EL (cell line): ENCODE measurements around the gene TEX19.
A peak's percentile ranks its signal among the peaks of the same experiment; 100 is the strongest.

Source experiments
- DNase-seq: peaks from one replicate; pipeline ENCODE4 v3.0.0-alpha.2; 2016

TEX19 gene, protein sequence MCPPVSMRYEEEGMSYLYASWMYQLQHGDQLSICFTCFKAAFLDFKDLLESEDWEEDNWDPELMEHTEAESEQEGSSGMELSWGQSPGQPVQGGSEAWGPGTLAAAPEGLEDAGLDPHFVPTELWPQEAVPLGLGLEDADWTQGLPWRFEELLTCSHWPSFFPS

DNA sequence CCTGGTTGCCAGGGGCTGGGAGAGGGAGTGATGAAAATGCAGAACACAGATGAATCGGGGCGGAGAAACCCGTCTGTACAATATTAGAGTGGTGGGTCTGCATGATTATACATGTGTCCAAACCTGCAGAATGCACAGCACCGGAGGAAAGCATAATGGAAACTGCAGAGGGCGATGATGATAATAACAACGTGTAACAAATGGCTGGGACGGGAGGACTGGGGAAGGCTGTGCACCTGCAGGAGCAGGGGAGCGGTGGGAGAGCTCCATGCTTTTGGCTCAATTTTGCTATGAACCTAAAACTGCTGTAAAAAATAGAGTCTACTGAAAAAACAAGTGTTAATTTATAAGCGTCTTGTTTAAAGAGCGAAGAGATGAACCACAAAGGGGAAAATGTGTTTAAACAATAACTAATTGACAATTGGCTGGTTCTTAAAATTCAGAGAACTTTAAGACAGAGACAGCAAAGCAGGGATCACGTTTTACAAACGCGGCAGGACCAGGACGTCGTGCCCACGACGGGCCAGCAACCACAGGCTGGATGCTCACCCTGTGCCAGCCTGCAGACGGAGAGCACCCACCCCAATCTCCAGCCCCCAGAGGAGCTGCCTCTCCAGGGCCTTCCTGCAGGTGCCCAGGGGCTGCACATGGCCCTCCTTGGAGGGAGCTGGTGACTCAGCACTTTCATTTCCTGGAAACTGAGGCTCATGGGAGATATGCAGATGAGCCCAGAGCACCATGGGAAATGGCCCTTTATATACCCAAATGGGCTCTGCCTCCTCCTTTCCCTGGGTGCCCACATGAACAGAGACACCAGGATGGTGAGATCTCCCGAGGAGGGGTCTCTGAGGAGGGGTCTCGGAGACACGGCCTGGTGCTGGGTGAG is at the start of gene TEX19:
Gene TEX19, plus strand, starts transcription at position 783 of the 886 bp plus-strand sequence. CDS start 2,904 bp downstream, outside the sequence.
- DNase-seq: peak; percentile 32

DNA sequence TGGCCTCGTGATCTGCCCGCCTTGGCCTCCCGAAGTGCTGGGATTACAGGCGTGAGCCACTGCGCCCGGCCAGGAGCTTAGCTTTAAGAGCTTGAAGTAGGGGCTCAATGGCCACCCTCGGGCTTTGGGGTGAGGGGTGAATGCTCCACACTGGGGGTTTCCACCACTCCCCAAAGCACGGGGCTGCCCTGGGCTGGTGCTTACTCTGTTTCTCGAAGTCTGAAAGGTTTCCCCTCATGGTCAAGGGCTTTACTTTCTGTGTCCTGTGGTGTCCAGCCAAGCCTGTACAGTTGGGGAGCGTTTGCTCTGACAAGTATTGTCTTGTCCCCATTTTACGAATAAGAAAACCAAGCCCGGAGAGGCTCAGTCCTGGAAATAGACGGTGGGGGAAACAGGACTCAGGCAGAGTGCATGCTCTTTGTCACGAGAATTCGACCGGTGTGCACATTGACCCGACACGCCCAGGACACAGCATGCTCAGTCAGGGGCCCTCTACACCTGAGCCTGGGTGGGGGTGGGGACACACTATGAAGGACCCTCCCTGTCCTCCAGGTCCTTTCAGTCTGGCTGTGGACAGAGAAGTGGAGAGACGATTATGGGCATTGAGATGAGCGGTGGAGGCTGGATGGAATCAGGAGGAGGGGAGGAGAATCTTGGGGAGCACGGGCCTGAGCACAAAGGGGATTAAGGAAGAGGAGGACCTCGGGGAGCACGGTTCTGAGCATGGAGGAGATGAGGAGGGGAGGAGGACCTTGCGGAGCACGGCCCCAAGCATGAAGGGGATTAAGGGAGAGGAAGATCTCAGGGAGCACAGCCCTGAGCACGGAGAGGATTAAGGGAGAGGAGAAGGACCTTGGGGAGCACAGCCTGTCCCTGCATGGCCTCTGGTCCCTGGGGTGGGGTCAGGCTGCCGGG is 49.1 kb upstream of the TEX19 start:
- DNase-seq: no peak

DNA sequence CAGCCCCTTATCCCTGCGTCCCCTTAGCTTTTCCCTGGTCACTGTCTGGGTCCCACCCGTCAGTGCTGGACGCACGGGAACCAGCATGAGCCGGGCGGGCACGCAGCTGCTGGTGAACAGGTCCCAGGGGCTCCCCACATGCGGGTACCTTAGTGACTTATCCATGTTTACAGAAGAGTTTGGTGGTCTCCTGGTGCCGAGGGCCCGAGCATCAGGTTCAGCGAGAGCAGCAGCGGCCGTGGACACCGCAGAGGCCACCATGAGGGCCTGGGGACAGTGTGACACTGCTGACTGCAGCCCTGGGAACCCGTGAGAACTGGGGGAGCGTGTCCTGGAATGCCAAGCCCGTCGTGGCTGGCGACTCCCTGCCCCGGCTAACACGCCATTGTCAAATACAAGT is 48.2 kb upstream of the TEX19 start:
- DNase-seq: no peak

DNA sequence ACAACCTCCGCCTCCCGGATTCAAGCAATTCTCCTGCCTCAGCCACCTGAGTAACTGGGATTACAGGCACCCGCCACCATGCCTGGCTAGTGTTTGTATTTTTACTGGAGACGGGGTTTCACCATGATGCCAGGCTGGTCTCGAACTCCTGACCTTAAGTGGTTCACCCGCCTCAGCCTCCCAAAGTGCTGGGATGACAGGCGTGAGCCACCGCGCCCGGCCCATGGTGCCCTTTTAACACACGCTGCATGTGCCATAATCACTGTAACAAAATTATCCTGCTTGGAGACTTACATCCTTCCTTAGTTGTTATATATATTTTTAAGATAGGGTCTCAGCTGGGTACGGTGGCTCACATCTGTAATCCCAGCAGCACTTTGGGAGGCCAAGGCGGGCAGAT is 47.1 kb upstream of the TEX19 start:
- DNase-seq: no peak

DNA sequence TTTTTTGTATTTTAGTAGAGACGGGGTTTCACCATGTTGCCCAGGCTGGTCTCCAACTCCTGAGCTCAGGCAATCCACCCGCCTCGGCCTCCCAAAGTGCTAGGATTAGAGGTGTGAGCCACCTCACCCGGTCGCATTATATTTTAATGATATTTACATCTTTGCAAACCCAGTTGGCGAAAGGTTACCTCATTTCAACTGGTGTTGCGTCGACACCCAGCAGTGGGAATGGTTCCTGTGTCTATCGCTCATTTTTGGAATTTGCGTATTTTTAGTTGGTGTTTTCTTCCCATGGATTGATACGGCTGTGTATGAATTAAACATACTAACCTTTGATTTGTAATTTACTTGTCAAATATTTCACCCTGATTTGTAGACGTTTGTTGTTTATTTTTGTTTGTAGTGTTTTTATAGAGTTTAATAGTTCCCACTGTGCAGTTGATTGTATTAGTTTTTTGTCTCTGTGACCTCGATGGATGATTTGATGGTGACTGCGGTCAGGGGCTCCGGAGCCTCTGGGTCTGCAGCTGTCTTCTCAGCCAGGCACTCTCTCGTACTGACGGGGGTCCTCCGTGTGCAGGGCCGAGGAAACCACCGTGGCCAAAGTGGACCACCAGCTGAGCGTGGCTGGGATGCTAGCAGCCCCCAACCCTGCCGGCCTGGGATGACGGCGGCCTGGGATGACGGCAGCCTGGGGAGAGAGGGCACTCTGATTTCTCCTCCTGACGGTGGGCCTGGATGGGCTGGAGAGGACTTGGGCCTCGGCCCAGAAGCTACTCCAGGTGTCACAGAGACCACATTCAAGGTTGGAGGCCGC is 45.6 kb upstream of the TEX19 start:
- DNase-seq: no peak

DNA sequence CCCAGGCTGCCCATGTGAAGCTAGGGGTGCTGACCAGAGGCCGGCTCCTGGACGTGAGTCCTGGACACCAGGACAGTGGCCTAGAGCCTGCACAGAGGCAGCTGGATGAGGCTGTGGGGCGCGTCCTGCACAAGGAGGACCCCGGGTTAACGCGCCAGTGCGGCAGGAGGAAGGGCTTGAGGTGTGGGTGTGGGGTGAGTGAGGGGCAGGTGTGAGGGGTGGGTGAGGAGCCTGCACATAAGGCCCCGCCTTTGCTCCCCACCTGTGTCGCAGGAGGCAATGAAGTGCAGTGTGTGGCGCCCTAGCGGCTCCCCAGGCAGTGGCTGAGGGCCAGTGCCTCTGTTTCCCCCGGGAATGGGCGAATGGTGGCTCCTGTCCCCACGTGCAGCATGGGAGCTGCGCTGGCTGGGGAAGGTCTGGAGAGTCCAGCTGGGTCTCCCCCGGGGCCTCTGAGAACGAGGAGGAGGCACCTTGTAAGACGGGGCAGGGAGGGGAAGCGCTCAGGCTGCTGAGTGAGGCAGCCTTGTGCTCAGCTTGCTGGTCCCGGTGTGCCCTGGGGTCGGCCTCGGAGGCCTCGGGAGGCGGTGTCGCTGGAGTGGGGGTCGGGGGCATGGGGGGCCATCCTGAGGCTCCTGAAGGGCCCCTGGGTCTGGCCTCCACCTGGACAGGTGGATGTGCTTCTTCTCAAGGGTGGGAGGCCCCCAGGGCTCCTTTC is 44.9 kb upstream of the TEX19 start:
- DNase-seq: no peak

DNA sequence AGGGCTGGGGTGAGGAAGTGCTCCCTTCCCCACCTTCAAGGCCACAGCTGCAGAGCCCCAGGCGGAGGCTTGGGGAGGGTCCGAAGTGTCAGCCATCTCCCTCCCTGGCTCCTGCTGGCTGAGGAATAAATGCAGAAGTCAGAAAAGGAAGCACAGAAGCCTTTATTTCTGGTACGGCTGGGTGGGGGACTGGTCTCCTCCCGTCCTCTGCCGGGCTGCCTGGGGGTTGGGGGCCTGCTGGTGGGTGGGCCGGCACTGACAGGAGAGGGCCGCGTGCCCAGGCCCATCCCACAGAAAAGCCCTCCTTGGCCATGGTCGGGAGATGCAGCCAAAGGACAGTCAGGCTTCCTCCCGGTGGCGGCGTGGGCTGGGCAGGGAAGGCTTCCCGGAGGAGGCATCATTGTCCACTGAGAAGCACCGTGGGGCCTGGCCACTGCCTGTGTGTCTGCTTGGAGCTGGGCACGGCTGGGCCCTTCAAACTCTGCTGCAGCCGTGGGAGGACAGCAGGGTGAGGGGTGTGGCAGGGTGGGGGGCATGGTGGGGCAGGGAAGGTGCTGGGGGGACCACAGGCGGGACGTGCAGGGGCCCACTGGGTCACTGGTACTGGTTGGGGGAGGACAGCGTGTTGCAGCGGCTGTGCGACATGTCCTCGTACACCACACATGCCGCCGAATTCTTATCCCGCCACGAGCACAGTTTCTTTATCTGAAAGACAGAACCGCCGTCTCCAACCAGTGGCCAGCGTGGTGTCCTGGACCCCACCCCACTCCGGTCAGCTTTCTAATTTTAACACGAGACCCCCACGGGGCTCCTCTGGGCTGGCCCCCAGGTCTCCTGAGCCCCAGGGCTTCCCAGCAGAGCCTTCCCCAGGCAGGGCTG is 44.1 kb upstream of the TEX19 start:
- no peak for DNase-seq

DNA sequence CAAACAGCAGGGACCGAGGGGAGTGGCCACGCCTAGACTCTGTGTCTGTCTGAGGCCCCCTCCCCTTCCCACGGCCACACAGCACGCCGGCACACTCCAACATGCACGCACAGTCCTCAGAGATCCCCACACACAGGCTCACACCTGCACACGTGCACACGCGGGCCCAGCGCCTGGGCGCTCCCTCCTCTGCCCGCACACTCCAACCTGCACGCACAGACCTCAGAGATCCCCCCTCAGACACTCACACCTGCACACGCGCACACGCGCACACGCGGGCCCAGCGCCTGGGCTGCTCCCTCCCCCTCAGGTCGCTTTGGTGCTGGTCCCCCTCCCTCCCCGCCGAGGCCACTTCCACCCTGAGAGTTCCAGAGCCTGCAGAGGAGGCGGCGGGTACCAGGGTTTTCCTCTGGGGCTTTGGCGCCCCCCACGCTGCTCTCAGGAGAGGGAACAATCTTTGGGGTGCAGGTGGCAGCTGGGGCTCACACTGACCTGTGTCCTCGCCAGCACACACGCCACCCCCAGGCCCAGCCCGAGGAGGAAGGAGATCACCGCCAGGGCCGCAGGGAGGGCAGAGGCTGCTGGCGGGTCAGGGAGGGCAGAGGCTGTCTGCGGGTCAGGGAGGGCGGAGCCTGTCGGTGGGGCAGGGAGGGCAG is 43.2 kb upstream of the TEX19 start:
- no peak for DNase-seq

DNA sequence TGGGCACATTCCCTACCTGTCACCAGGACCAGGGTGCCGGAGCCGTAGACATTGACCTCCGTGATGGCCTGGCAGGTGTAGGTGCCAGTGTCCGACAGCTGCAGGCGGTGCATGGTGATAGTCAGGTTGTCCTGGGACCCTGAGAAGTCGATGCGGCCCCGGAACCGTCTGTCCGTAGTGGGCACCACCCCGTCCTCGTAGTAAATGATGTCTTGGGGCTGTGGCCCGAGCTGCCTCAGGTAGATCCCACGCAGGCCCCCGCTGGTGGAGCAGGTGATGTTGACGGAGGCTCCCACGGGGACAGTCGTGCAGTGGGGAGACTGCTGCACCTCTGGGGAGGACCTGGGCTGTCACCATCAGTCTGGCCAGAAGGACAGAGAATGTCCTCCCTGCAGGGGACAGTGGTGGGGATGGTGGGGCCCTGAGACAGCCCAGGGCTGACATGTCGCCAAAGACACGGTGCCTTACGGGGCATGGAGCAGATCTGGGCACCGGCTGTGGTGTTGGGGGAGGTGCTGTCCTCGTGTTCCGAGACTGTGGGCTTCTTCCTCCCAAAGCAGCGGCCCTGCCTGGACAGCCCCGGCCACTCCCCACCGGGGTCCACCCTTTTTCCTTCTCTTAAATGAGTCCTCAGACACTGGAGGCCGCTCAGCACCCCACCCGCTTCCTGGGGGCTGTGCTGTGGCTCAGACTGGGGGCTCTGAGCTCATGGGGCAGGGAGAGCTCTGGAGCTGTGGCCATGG is 42.2 kb upstream of the TEX19 start:
- no peak for DNase-seq

DNA sequence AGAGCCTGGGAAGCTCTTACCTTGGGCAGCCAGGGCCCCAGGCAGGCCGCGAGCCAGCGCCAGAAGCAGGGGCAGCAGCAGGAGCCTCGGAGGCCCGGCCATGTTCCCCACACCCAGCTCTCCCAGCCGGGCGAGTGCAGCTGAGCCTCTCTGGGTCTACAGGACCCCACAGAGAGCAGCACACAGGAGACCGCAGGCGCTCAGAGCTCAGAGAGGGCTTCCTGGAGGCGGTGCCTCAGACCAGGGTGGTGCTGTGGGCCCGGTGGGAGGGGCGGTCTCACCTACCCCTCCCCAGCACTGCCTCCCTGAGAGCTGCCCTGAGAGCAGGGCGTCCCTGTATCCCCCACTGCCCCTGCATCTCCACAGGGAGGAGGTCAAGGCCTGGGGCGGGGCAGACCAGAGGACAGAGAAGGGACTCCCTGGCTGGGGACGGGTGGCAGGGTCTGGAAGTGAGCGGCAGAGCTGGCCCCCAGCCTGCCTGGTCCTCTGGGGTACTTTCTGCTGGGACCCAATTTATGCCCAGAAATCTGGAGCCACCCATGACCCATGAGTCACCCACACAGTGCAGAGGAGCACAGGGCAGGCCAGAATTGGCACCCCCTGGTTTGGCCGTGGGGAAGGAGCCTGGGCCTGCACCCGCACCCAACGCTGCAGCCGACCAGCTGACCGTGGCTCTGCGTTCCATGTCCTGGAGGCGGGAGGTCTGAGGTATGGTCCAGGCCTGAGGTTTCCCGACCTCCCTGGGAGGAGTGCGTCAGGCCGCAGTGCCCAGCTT is 41.5 kb upstream of the TEX19 start, which contains the start of gene CD7:
Gene CD7, minus strand, starts transcription at position 215 of the 775 bp plus-strand sequence. Its CDS starts 113 bp downstream, at position 102.
- DNase-seq: no peak

DNA sequence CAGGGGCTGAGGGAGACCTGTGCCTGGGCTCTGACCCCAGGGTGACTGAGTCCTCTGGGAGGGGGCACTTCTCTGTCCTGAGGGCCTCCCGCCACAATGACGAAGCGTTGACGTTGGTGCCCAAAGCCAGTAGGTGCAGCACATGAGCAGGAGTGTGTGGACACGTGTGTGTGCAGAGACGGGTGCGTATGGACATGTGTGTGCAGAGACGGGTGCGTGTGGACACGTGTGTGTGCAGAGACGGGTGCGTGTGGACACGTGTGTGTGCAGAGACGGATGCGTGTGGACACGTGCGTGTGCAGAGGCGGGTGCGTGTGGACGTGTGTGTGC is 40.9 kb upstream of the TEX19 start:
- no peak for DNase-seq

DNA sequence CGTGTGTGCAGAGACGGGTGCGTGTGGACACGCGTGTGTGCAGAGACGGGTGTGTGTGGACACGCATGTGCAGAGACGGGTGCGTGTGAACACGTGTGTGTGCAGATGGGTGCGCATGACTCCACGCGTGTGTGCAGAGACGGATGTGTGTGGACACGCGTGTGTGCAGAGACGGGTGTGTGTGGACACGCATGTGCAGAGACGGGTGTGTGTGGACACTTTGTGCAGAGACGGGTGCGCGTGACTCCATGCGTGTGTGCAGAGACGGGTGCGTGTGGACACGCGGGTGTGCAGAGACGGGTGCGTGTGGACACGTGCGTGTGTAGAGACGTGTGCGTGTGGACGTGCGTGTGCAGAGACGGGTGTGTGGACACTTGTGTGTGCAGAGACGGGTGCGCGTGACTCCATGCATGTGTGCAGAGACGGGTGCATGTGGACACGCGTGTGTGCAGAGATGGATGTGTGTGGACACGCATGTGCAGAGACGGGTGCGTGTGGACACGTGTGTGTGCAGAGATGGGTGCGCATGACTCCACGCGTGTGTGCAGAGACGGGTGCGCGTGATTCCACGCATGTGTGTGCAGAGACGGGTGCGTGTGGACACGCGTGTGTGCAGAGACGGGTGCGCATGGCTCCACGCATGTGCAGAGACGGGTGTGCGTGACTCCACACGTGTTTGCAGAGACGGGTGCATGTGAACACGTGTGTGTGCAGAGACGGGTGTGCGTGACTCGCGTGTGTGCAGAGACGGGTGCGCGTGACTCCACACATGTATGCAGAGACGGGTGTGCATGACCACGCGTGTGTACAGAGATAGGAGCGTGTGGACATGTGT is 40.1 kb upstream of the TEX19 start:
- no peak for DNase-seq

DNA sequence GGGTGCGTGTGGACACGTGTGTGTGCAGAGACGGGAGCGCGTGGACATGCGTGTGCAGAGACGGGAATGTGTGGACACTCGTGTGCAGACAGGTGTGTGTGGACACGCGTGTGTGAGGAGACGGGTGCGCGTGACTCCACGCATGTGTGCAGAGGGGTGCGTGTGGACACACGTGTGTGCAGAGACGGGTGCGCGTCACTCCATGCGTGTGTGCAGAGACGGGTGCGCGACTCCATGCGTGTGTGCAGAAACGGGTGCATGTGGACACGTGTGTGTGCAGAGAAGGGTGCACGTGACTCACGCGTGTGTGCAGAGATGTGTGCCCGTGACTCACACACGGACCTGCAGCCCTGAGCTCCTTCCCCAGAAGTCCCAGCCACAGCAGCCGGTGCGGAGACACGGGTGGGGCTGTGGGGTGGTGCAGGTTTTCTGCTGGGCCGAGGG is 39.4 kb upstream of the TEX19 start:
- no peak for DNase-seq

DNA sequence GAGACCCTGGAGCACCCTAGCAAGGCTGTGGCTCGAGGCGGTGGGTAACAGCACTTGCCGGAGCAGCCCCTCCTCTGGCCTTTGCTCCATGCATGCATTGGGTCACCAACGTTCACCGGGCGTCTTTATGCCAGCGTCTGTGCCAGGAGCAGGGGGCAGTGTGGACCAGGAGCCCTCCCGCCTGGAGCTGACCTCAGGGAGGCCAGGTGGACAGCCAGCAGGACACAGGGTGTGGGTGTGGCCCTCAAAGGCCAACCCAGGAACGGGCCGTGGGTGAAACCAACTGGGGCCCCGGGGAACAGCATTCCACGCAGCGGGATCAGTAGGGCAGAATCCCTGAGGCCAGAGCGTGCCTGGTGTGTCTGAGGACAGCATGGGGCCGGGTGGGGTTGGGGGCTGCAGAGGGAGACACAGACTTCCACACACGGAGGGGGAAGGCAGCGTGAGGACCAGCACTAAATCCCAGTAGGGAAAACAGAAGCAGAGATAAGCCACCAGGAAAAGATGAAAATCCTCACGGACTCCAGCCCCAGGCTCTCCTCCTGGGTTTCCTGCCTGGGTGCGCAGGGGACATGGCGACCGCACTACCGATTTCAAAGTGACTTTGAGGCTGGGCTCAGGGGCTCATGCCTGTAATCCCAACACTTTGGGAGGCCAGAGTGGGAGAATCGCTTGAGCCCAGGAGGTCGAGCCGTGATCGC is 38.8 kb upstream of the TEX19 start:
- no peak for DNase-seq

DNA sequence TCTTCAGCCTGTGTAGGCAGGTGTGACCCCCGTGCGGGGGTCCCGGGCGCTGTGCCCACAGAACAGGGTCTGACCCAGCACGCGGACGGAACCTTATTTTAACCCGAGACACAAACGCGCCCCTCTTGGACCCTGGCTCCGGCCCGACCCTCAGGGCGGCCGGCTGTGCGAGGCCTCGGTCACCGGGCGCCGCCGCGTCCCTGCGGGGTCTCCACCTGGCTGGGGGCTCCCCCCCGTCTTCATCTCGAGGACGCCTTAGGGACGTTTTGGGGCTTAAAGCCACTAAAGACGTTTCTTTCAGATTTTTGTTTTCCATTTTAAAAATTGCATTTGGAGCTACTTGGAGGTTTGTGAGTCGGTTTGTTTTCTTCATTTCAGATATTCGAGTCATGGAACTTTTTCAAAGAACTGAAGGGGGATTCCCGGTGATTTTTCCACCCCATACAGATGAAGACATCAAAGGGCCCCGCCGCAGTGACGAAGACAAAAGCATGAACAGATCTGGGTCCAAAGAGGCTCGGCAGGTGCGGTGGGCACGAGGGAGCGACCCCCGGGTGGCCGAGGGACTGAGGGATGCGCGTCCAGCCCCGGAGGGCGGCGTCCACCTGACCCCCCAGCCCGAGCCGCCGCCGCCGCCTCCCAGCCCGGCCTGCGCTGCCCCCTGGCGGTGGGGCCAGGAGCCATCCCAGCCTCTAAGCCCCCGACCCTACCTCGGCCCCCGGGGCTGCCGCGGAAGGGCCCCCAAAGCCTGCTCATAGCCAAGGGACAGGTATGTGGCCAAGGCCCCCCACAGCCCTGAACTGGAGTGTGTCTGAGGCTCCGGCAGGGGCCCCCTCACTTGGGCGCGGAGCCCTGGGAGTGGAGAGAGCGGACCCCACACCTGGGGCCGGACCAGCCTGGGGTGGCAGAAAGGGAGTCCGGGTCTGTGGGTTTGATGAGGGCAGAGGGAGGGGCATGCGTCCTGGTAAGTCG is 37.8 kb upstream of the TEX19 start:
- DNase-seq: no peak
